Calu3 (cell line): ENCODE data around the gene CAMKMT. TPM values are rescaled to one million over a fixed set of nuclear protein-coding genes. Genes with fewer than 3 reads are reported as not detected.

Source experiments
- BruUV-seq: library from RNA; stranded (reverse); fragments of 400-500 nt; replicated peaks from 2 replicates; lab custom pipeline; 2021; lab: Mats Ljungman, UMichigan
- CTCF ChIA-PET: fragments of 300-600 bp; sonication (Branson Sonifier 250); formaldehyde crosslinking; loops from one replicate; lab custom pipeline; 2022; ENCODE audit warnings: antibody characterized with exemption; lab: Charles Lee
- DNase-seq: peaks from one replicate; pipeline ENCODE4 v3.0.0; 2022
- H3K27ac Mint-ChIP-seq: one replicate; pipeline ENCODE4 v1.8.0; 2022; ENCODE audit warnings: mixed read lengths; ENCODE audit not compliant: unreplicated experiment
- H3K27me3 Mint-ChIP-seq: one replicate; pipeline ENCODE4 v1.8.0; 2022; ENCODE audit warnings: mixed read lengths; ENCODE audit not compliant: unreplicated experiment
- H3K36me3 Mint-ChIP-seq: one replicate; pipeline ENCODE4 v1.8.0; 2022; ENCODE audit warnings: mild to moderate bottlenecking, moderate library complexity, mixed read lengths; ENCODE audit not compliant: insufficient read depth, unreplicated experiment
- H3K4me1 Mint-ChIP-seq: one replicate; pipeline ENCODE4 v1.8.0; 2022; ENCODE audit warnings: mild to moderate bottlenecking, low read depth, mixed read lengths; ENCODE audit not compliant: unreplicated experiment
- H3K4me3 Mint-ChIP-seq: one replicate; pipeline ENCODE4 v1.8.0; 2022; ENCODE audit warnings: mild to moderate bottlenecking, low read depth, moderate library complexity, mixed read lengths; ENCODE audit not compliant: unreplicated experiment
- H3K9me3 Mint-ChIP-seq: one replicate; pipeline ENCODE4 v1.8.0; 2022; ENCODE audit warnings: low read depth, mixed read lengths; ENCODE audit not compliant: unreplicated experiment
- CTCF ChIP-seq: fragments of 200-600 bp; IDR thresholded peaks from one replicate; pipeline ENCODE4 v1.8.0; 2022; ENCODE audit warnings: antibody characterized with exemption; ENCODE audit not compliant: unreplicated experiment
- intact Hi-C: fragments of 100-400 bp; cut with micrococcal nuclease; formaldehyde crosslinking; loops from one replicate; pipeline ENCODE4 v1.10.0; 2022; ENCODE audit not compliant: unreplicated experiment
- total RNA-seq: library from RNA; stranded (reverse); gene quantifications from 2 replicates; pipeline ENCODE4 v1.2.3, GENCODE V29; 2022

The CAMKMT gene
- total RNA-seq, 1 experiment from 2014 or later, result 20.6 TPM

DNA sequence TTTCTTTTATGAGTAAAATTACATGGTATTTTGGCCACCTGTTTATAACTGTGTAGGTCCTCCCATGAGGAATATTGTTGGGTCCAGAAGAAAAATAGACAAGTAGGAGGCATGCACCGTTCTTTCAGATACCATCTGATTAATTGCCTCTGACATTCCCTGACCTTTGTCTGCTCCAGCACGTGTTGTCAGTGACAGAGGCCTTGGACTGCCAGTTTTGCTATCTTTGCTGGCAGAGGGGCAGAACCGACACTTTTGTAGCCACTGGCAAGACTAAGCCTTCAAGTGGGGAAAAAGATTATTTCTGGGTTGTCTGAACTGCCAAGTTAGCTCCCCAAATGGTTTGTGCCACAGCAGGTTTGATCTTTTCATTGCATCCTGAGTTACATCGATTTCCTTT is 276.9 kb downstream of the CAMKMT start:
- intact Hi-C loops, result no loop called here
- Mint-ChIP-seq H3K4me3 (no peak overlapping the region), H3K27me3 (no peaks in the 10 kb centered on the region), H3K36me3 (no peaks in the 10 kb centered on the region), H3K27ac (no peak overlapping the region), H3K9me3 (peaks cover 4% of the 10 kb centered on the region), H3K4me1 (no peaks in the 10 kb centered on the region)
- BruUV-seq, result no TSS peak
- CTCF ChIA-PET, result interaction anchor here (0.6 kb wide), 1 partner anchor 22 kb away, joined by 3 read pairs; no protein-coding TSS in a partner anchor
- no peak for TF ChIP-seq CTCF
- no peak for DNase-seq

GRCh38 chr2:44639399-44639798 is 277.7 kb downstream of the CAMKMT start:
- no peak for DNase-seq
- no peaks in the 10 kb centered on the region for H3K9me3 Mint-ChIP-seq
- no peaks in the 10 kb centered on the region for H3K27me3 Mint-ChIP-seq
- no TSS peak for BruUV-seq
- CTCF ChIA-PET, result no interaction called here
- no peak for TF ChIP-seq CTCF
- no peak overlapping the region for H3K27ac Mint-ChIP-seq
- H3K4me3 Mint-ChIP-seq, result no peak overlapping the region
- intact Hi-C loops, result no loop called here
- H3K4me1 Mint-ChIP-seq, result no peaks in the 10 kb centered on the region
- H3K36me3 Mint-ChIP-seq, result no peaks in the 10 kb centered on the region

DNA sequence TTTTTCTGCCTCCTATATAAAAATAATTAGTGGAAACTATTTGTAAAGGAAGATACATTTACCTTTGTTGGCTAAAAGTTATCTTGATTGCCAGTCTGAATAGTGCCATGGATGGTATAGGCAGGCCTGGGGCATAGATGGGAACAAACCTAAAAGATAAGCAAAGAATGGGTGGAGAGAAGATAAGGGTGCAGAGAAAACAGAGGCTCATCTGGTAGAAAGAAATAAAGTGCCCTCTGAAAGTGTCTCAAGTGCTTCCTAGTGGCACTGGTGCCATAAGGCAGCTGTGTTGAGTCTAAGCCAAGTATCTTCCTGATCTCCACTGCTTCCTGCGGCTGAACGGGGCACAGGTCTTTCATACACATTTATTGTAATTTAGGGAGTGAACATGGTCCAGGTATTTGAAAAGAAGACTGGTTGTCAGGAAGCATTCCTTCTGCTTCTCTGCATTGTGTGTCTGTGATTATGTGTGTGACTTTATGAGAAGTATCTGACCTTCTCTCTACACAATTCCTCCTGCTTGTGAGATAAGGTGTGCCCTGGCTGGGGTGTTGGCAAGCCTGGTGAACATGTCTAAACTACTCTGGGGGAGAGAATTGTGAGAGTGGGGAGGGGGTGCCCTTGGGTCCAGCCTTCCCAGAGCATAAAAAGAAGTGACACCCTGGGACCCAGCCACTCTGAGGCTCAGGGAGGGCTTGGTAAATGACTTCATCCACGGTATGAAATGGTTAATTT is 280.5 kb downstream of the CAMKMT start:
- intact Hi-C loops, result no loop called here
- CTCF ChIA-PET, result no interaction called here
- no peaks in the 10 kb centered on the region for H3K9me3 Mint-ChIP-seq
- BruUV-seq, result no TSS peak
- no peaks in the 10 kb centered on the region for H3K27me3 Mint-ChIP-seq
- H3K4me1 Mint-ChIP-seq, result no peaks in the 10 kb centered on the region
- no peaks in the 10 kb centered on the region for H3K36me3 Mint-ChIP-seq
- TF ChIP-seq CTCF, result no peak
- H3K4me3 Mint-ChIP-seq, result no peak overlapping the region
- no peak overlapping the region for H3K27ac Mint-ChIP-seq
- no peak for DNase-seq

- H3K27ac Mint-ChIP-seq, result no peak overlapping the region
- H3K4me1 Mint-ChIP-seq, result no peaks in the 10 kb centered on the region
- intact Hi-C loops, result no loop called here
- no peak for DNase-seq
- H3K4me3 Mint-ChIP-seq, result no peak overlapping the region
- BruUV-seq, result no TSS peak
- no peaks in the 10 kb centered on the region for H3K36me3 Mint-ChIP-seq
- CTCF ChIA-PET, result no interaction called here
- no peak for TF ChIP-seq CTCF
- no peaks in the 10 kb centered on the region for H3K27me3 Mint-ChIP-seq
- no peaks in the 10 kb centered on the region for H3K9me3 Mint-ChIP-seq
Measured at GRCh38 chr2:44645937-44646336, 284.2 kb downstream of the CAMKMT start.
